GM12878 (cell line): ENCODE results near the gene MBD3. TPM values are rescaled to one million over a fixed set of nuclear protein-coding genes. Genes with fewer than 3 reads are reported as not detected.

Source experiments
- ATAC-seq: fragments of 200-7000 bp; cut with Tn5 transposase; 3 replicates; pipeline ENCODE4 v1.9.1; 2020; ENCODE audit warnings: mild to moderate bottlenecking, moderate library complexity
- BruUV-seq: library from RNA; stranded (reverse); fragments of 400-500 nt; replicated peaks from 2 replicates; lab custom pipeline; 2021; lab: Mats Ljungman, UMichigan
- CTCF ChIA-PET: fragments of 300-600 bp; sonication (Branson Sonifier 250); formaldehyde crosslinking; extraction: SDS; loops from one replicate; lab custom pipeline; 2021; ENCODE audit warnings: inconsistent platforms; lab: Yijun Ruan, JAX
- POLR2A ChIA-PET: fragments of 350-600 bp; formaldehyde crosslinking; extraction: SDS; loops from one replicate; lab custom pipeline; 2021; ENCODE audit warnings: inconsistent platforms; lab: Charles Lee
- RAD21 ChIA-PET: fragments of 300-600 bp; sonication (Branson Sonifier 250); formaldehyde crosslinking; loops from one replicate; lab custom pipeline; 2023; ENCODE audit warnings: antibody characterized with exemption; ENCODE audit not compliant: unreplicated experiment; lab: Charles Lee
- SMC1A ChIA-PET: fragments of 300-600 bp; sonication (Branson Sonifier 250); formaldehyde crosslinking; loops from one replicate; lab custom pipeline; 2023; ENCODE audit not compliant: unreplicated experiment, uncharacterized antibody; lab: Charles Lee
- DNase-seq: peaks from one replicate; pipeline ENCODE4 v3.0.0-alpha.2; 2011; ENCODE audit warnings: low read depth, low spot score
- FAIRE-seq: peaks from 3 replicates; lab custom pipeline; 2011; peaks lifted over from hg19 to GRCh38; lab: Jason Lieb, UNC
- H2AFZ ChIP-seq: 2 replicates; pipeline ENCODE4 v1.6.0; 2011; ENCODE audit warnings: low read depth, low read length, control low read depth; ENCODE audit not compliant: control insufficient read depth
- H3K27ac ChIP-seq: 2 replicates; pipeline ENCODE4 v1.5.1; 2011; ENCODE audit warnings: control low read depth; ENCODE audit not compliant: control insufficient read depth, insufficient read depth
- H3K27me3 ChIP-seq, 2 experiments: replicated peaks in 1 of 2; 2 replicates each; pipeline versions ENCODE4 v1.6.0 to v1.6.1; 2011; ENCODE audit warnings: low read length in 1 of 2; ENCODE audit not compliant: control insufficient read depth in 2 of 2, insufficient read depth in 2 of 2
- H3K36me3 ChIP-seq, 2 experiments: 2 replicates each; pipeline ENCODE4 v1.5.1; 2011; ENCODE audit warnings: low read length in 1 of 2; ENCODE audit not compliant: control insufficient read depth in 2 of 2, insufficient read depth in 2 of 2
- H3K4me1 ChIP-seq: 2 replicates; pipeline ENCODE4 v1.6.1; 2011; ENCODE audit warnings: mild to moderate bottlenecking, low read length, moderate library complexity, mixed read lengths; ENCODE audit not compliant: control insufficient read depth, insufficient read depth
- H3K4me2 ChIP-seq: 2 replicates; pipeline ENCODE4 v1.6.0; 2011; ENCODE audit warnings: control low read depth; ENCODE audit not compliant: control insufficient read depth, insufficient read depth
- H3K4me3 ChIP-seq: fragments of 200-600 bp; sonication (generic); 2 replicates; pipeline ENCODE4 v1.5.1; 2016
- H3K79me2 ChIP-seq: 2 replicates; pipeline ENCODE4 v1.6.0; 2011; ENCODE audit warnings: low read length; ENCODE audit not compliant: control insufficient read depth, insufficient read depth
- H3K9ac ChIP-seq: 2 replicates; pipeline ENCODE4 v1.8.0; 2011; ENCODE audit warnings: low read length, control low read depth, mixed read lengths; ENCODE audit not compliant: control insufficient read depth, insufficient read depth
- H3K9me3 ChIP-seq: replicated peaks from 3 replicates; pipeline ENCODE4 v1.5.1; 2011; ENCODE audit warnings: mild to moderate bottlenecking, low read length; ENCODE audit not compliant: control insufficient read depth, insufficient read depth
- H4K20me1 ChIP-seq: 2 replicates; pipeline ENCODE4 v1.6.0; 2011; ENCODE audit not compliant: control insufficient read depth, insufficient read depth
- BCL11A ChIP-seq: IDR thresholded peaks from 2 replicates; pipeline ENCODE4 v1.6.1; 2011; ENCODE audit warnings: low read depth, low read length
- BMI1 ChIP-seq: fragments of 450-650 bp; IDR thresholded peaks from 2 replicates; pipeline ENCODE4 v1.6.1; 2016; ENCODE audit warnings: mild to moderate bottlenecking, moderate library complexity, borderline replicate concordance
- CEBPB ChIP-seq, 2 experiments: fragments of 150-350 bp in 1 of 2; IDR thresholded peaks; 2 replicates each; pipeline ENCODE4 v1.6.1; 2012 to 2014; ENCODE audit warnings: low read depth in 2 of 2, low read length in 2 of 2, borderline replicate concordance in 1 of 2, inconsistent platforms in 1 of 2
- KAT2A ChIP-seq: conservative IDR thresholded peaks from 2 replicates; pipeline ENCODE4 v1.6.1; 2011; ENCODE audit warnings: low read depth, low read length; ENCODE audit not compliant: control insufficient read depth
- NBN ChIP-seq: fragments of 450-650 bp; IDR thresholded peaks from 2 replicates; pipeline ENCODE4 v1.6.1; 2016
- POLR2AphosphoS5 ChIP-seq: IDR thresholded peaks from 2 replicates; pipeline ENCODE4 v1.6.1; 2011; ENCODE audit warnings: mild to moderate bottlenecking, low read length, inconsistent platforms
- STAT3 ChIP-seq: IDR thresholded peaks from 2 replicates; pipeline ENCODE4 v1.6.1; 2011; ENCODE audit warnings: low read depth, low read length, improper control_type of control experiment
- TCF7 ChIP-seq: IDR thresholded peaks from 2 replicates; pipeline ENCODE4 v1.6.1; 2014; ENCODE audit warnings: antibody characterized with exemption, borderline replicate concordance
- WGBS: methylation state at CpG from one replicate; pipeline ENCODE4 v1.1.6; 2016; ENCODE audit warnings: low lambda C conversion rate; ENCODE audit not compliant: insufficient replicate concordance, insufficient coverage; ENCODE audit errors: missing lambda C conversion rate; 5-methylcytosine and 5-hydroxymethylcytosine counted together
- in situ Hi-C: fragments of 300-500 bp; cut with MboI; formaldehyde crosslinking; loops from 9 replicates; pipeline ENCODE4 v1.14.3; 2018; ENCODE audit warnings: mixed read lengths
- intact Hi-C: fragments of 100-400 bp; cut with micrococcal nuclease; formaldehyde crosslinking; loops from one replicate; pipeline ENCODE4 v1.14.2; 2022; ENCODE audit not compliant: unreplicated experiment
- polyA plus RNA-seq, 11 experiments: library from polyadenylated mRNA; depleted of rRNA in 4 of 11; unstranded in 6 of 11; stranded (reverse) in 5 of 11; fragments of >200 nt; fragmentation: Nextera tagmentation in 4 of 11; fragmentation: Illumina TruSeq in 1 of 11; extraction: Ambion mirVana in 4 of 11; extraction: Trizol in 1 of 11; gene quantifications; 1 replicate in 1 of 11; 2 replicates in 10 of 11; pipeline versions ENCODE4 v1.2.1 to v1.2.3, GENCODE V29; 2011 to 2016; ENCODE audit warnings: inconsistent platforms in 2 of 11, missing spikeins in 2 of 11, low read depth in 1 of 11
- total RNA-seq, 4 experiments: library from RNA; depleted of rRNA in 3 of 4; stranded (reverse); fragments of >200 nt in 3 of 4; fragmentation: Illumina TruSeq in 1 of 4; extraction: Trizol in 1 of 4; gene quantifications; 2 replicates each; pipeline versions ENCODE4 v1.2.1 to v1.2.3, GENCODE V29; 2013 to 2021

Gene MBD3
- total and polyA plus RNA-seq, 10 of the 15 experiments (the other 5 are each of a cell fraction or from before 2014, with no cell fraction given), result 0.13 to 107 (median 21.9) TPM

GRCh38 chr19:1560286-1560882 lies 32.3 kb downstream of the MBD3 start:
- ChIA-PET SMC1A (no interaction called here), RAD21 (no interaction called here), POLR2A (interaction anchor here (0.6 kb wide), 1 partner anchor 239 kb away, joined by 5 read pairs; no protein-coding TSS in a partner anchor), CTCF (no interaction called here)
- Histone ChIP-seq H3K27me3 (no peaks in the 10 kb centered on the region), H3K9ac (no peak overlapping the region), H3K36me3 (no peaks in the 10 kb centered on the region), H3K4me1 (no peaks in the 10 kb centered on the region), H3K9me3 (no peaks in the 10 kb centered on the region), H3K4me3 (no peak overlapping the region), H4K20me1 (no peaks in the 10 kb centered on the region), H3K79me2 (no peaks in the 10 kb centered on the region), H2AFZ (no peak overlapping the region), H3K4me2 (no peak overlapping the region), H3K27ac (no peak overlapping the region)
- in situ Hi-C loops (no loop called here), intact Hi-C loops (no loop called here)
- DNase-seq, result no peak
- TF ChIP-seq BCL11A (no peak), TCF7 (no peak), KAT2A (no peak), POLR2AphosphoS5 (no peak), BMI1 (no peak), NBN (no peak)
- no peak for ATAC-seq
- 27% methylated on average over 25 of the region's 25 CpGs for WGBS
- BruUV-seq, result no TSS peak
- no peak for FAIRE-seq

GRCh38 chr19:1558552-1558951 lies 34.1 kb downstream of the MBD3 start:
- H3K9ac ChIP-seq, result no peak overlapping the region
- H3K27me3 ChIP-seq, result no peaks in the 10 kb centered on the region
- no peaks in the 10 kb centered on the region for H3K4me1 ChIP-seq
- H3K4me3 ChIP-seq, result no peak overlapping the region
- H3K9me3 ChIP-seq, result no peaks in the 10 kb centered on the region
- no peaks in the 10 kb centered on the region for H3K79me2 ChIP-seq
- FAIRE-seq, result no peak
- BruUV-seq, result no TSS peak
- RAD21 ChIA-PET, result no interaction called here
- SMC1A ChIA-PET, result no interaction called here
- no peak for DNase-seq
- CTCF ChIA-PET, result no interaction called here
- no peak overlapping the region for H3K4me2 ChIP-seq
- no peaks in the 10 kb centered on the region for H3K36me3 ChIP-seq
- WGBS, result 73% methylated on average over 12 of the region's 12 CpGs
- in situ Hi-C loops (no loop called here), intact Hi-C loops (no loop called here)
- no peak for ATAC-seq
- no peak overlapping the region for H3K27ac ChIP-seq
- no peak for TF ChIP-seq STAT3
- TF ChIP-seq CEBPB (IDR thresholded peaks at IDR 0.05; ENCODE audit: borderline replicate concordance in 1 of 2, low read depth in 2 of 2, low read length in 2 of 2), result no peak
- POLR2A ChIA-PET, result no interaction called here
- H4K20me1 ChIP-seq, result no peaks in the 10 kb centered on the region
- no peak overlapping the region for H2AFZ ChIP-seq
